Inferior parietal cortex (tissue), 1 donor: Measurements from ENCODE around the gene MED26.
A peak's percentile ranks its signal among the peaks of the same experiment; 100 is the strongest.

Experiments
- DNase-seq: peaks from one replicate; pipeline ENCODE4 v3.0.0-alpha.2; 2016; ENCODE audit errors: extremely low spot score

The MED26 gene

DNA sequence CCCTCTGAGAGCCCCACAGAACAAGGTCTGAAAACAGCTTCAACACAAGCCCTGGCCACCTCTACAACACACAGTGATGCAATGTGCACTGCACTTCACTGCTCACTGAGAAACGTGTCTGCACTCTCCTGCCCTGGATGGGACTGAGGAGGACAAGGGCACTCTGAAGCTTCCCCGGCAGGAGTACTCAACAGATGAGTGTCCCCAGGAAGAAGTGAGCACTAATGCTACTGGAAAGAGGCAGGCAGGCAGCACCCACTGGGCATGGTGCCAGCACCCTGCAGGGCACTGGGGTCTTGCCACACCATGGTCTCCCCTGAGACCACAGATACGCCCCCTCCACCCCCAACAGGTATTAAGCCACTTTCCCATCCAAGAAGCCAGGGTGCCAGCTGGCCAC, 38.1 kb downstream of the MED26 start:
- no peak for DNase-seq

DNA sequence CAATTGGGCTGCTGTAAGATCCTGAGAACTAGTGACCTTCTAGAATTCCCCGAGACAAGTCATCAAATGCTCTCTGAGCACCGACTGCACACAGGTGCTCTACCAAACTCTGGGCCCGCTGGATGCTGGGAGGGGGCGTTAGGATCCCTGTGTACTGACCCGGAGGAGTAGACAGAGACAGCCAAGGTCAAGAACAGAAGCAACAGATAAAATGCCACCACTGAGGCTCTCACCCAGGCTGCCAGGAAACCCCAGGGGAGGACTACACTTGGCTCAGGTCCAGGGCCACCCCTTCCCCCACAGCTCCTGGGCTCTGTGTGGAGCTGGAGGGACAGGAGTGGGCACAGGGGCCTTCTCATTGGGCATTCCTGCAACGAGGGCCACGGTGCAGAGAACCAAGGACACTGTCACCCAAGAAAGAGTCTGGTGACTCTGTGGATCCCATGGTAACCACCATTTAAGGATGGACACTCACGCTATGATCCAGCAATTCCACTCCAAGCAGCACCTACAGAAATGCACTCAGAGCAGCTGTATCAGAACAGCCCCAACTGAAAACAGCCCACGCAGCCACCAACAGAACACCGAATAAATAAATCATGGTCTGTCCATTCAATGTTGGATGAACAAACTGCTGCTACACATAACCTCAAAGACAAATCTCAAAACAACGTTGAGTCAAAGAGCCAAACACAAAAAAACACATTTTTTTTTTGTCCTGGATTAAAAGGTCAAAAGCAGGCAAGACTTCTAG, 39.0 kb downstream of the MED26 start:
- no peak for DNase-seq

DNA sequence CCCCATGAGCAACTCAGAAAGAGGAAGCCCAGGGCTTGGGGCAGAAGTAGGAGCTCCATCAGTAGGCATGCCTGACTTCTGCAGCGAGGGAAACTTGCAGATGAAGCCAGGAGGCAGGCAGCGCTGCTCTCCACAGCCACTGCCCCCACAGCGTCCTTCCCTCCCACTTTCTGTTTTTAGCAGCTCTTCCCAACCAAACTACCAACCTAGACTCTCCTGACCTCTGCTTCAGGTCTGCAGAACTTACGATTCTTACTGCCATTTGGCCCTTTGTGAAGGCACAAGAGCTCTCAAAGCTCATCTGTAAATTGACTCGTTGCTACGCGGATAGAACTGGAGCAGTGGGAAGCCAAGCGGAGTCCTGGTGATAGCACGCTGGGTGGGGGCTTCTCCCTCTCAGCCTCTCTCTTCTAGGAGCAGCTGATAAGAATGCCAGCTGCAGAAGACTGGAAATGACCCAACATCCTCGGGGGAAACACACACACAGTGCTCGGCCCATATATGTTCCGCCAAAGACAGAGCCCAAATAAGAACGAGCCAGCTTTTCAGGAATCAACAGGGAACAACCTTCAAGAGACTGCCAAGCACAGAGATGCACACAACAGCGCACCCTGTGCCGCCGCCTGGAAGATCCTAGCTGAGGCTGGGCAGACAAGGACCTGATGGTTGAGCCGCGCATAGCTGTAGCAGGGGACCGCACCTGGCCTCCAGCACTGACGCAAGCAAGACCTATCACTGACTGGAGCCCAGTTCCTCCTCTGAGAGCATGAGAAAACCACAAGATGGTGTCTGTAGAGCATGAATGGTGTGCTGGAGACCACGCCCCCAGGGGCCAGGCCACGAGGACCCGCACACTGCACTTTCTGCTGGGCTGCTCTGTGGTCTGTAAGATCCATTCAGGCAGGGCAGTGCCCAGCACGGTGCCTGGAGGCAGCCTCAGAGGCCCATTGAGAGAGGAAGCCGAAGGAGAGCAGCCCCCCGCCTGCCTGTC, 39.9 kb downstream of the MED26 start:
- peak; percentile 35 for DNase-seq

DNA sequence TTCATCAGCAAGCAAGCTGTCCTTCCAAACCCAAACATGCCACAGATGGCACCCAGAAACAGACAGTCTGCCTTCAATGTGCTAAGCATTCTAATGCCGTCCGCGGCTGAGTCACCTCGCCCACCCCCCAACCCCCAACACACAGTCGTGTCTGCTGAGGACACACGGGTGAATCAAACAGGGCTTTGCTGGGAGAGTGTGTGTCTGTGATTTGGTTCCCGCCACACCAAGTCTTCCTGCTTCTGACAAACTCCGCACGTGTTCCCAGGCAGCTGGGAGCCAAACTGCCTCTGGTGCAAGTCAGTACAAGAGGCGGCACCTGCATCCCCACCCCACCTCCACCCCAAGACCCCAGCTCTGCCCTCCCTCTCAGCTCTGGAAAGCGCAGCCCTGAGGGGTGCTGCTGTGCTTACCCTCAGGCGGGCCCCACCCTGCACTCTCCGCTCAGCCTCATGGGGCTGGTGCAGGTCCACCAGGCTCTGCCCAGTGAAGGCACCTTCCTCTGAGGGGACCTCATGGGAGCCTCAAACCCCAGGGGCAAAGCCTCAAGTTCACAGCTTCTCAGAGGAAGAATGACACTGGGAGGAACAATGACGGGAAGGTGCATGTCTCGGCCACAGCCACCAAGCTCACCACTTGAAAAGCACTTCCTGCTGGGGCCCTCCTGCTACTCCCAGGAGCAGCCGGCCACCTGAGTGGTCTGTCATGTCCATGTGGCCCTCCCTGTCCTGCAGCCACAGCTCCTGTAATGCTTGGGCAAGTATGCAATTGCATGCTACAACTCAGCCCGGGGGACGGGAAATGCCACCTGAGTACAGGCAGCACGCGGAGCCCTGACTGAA, 40.8 kb downstream of the MED26 start:
- DNase-seq: no peak

GRCh38 chr19:16586477-16586871, 41.5 kb downstream of the MED26 start:
- DNase-seq: no peak

- DNase-seq: no peak
Observed at GRCh38 chr19:16585808-16586476, 42.1 kb downstream of the MED26 start.

DNA sequence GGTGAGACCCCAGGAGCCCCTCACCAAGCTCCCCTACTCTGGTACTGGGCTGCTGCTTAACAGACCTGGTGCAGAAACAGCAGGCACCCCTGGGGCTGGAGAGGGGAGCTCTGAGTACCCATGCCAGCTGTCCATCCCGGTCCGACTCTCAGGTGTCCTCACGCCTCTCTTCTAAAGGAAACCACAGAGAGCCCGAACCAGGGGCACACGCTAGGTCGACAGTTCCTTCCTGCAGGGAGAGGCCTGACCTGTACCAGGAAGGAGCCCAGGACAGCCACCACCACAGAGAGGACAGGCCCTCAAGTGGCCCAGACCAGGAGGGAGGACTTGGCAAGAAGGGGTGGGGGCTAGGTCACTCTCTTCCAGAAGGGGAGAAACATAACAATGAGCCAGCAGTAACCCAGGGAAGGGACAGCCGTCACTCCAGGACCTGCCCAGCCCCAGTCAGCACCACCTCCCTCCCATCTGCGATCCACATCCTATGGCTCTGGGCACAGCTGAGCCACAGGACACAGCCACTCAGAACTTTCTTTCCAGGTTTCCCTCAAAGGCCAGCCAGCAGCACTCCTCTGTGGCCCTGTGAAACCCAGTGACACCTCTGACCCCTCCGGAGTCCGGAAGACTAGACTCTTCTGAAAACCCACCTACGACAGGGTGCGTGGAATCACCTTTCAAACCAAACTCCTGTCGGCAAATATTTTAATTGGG, 42.8 kb downstream of the MED26 start:
- DNase-seq: no peak

DNA sequence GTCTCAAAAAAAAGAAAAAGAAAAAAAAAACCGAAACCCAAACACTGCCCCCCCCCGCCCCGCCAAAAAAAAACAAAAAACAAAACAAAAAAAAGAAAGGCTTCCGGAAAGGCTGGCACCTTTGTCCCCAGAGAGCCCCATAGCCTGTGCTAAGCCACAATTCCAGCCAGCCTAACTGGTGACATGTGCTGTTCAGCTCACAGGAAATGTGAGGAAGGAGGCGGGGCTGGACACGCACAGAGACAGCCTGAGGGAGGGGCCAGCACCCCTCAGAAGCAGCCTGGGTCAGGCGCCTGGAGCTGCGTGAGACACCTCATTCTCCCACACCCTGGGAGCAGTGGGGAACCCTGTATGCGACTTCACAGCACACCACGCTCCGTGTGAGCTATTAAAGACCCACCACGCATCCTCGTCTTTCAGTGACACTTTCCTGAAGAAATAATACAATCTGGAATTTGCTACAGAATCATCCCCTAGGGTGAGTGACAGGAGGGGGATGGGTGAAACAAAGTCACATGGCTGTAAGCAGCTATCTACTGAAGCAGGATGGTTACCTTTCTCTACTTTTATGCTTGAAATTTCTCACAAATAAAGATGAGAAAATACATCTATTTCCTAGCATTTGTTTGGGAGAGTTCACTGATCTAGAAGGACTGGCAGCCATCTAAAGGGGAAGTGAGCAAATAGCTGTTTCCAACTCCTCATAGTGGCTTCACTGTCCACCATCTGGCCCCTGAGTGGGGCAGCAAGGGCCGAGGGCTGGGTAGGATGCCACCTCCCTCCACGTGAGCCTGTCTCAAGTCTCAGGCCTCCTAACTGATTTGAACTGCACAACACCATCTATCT, 43.5 kb downstream of the MED26 start:
- DNase-seq: peak; percentile 44

DNA sequence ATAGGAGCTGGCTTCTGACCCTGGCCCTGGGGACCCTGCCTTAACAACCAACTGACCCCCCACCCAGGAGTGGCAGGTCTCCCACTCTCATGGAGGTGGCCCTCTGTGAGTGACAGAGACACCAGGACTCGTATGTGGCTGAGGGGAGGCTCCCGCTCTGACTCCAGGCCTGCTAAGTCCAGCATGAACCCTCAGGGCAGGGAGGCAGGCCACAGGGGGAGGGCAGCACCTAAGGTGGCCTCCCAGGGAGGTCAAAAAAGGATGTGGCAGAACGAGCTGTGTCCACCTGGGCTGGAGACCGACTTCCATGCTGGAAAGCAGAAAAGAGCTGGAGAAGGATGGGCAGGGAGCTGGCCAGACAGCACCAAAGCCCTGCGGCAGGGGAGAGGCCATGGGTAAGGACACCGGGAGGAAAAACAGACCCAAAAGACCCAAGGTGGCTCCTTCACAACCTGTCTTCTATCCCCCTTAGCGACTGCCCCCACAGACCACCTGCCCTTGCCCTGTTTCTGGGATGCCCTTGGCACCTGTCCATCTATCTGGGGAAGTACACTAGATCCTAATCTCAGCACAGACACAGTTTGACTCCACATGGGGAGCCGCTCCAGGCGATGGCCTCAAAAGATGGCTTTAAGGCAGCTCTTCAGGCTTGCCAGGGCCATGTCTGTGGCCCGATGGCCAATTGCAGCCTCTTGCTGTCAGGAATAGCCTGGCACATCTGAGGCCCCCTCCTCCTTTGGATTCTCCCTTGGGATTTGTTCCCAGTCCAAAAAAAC, 45.3 kb downstream of the MED26 start:
- DNase-seq: no peak

GRCh38 chr19:16581971-16582343, 46.0 kb downstream of the MED26 start:
- DNase-seq: no peak

DNA sequence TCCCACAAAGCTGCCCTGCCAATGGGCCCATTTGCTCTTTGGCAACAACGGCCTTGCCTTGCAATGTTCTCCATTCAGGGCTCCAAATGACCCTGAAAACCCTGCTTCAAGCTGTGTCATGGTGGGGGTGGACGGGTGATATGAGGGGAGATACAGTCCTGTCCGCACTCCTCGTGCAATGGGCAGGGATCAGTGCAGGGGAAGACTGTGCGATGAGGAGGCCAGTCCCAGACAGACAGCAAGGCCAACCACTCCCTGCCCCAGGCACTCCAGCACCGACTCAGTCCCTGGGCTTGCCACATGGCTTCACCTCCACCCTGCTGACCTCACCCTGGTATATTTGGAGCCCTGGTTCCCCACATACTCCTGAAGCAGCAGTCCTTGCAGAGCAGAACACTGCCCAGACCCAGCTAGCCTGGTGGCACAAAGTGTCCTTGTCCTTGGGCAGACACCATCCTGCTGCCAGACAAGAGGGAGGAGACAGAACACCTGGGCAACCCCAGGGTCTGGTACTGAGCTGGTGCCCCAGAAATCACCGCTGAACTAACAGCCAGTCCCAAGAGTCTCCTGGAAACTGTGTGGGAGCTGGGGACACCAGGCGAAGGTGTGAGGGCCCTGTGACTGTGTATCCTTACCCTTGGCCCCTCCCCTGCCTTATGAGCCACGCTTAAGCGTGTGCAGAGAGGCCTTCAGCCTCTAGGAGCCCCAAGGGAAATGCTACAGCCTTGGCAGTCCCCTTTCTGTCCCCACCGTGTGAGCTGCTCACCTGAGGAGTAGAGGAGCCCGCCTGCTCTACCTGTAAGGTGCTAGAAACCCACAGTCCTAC, 46.6 kb downstream of the MED26 start:
- no peak for DNase-seq

DNA sequence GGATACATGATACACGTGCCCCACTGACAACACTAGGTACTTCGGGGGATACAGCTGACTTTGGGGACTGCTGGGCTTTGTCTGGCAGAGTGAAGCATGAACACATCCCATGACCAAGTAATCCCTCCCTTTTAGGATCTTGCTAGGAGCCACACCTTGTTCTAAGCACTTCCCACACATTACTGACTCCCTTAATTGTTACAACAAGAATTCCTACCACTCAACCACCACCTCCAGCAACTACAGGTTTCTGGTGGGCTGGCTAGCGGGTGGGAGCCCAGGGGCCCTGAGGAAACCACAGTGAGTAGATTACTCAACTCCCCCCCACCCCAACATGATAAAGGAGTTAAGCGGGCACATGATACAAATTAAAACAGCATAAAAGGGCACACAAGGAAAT, 48.6 kb downstream of the MED26 start:
- no peak for DNase-seq

DNA sequence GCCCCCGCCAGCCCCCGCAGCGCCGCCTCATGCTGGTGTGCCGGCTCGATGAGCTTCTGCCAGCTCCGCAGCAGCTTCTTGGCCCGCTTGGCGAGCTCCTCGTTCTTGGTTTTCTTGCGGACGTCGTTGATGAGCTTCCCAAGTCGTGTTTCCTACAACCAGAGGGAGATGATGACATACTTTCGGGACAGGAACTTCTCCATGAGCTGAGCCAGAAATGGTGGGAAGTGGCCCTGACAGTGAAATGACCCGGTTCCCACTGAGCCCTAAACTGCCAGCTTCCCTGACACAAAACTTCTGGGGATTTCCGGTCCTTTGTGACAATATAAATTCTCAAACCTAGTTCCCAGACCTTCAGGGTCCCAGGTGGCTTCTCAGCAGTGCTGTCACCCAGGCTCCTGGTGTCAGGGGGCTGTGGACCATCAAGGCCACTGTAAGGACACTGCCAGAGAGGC, 50.4 kb downstream of the MED26 start:
- no peak for DNase-seq

DNA sequence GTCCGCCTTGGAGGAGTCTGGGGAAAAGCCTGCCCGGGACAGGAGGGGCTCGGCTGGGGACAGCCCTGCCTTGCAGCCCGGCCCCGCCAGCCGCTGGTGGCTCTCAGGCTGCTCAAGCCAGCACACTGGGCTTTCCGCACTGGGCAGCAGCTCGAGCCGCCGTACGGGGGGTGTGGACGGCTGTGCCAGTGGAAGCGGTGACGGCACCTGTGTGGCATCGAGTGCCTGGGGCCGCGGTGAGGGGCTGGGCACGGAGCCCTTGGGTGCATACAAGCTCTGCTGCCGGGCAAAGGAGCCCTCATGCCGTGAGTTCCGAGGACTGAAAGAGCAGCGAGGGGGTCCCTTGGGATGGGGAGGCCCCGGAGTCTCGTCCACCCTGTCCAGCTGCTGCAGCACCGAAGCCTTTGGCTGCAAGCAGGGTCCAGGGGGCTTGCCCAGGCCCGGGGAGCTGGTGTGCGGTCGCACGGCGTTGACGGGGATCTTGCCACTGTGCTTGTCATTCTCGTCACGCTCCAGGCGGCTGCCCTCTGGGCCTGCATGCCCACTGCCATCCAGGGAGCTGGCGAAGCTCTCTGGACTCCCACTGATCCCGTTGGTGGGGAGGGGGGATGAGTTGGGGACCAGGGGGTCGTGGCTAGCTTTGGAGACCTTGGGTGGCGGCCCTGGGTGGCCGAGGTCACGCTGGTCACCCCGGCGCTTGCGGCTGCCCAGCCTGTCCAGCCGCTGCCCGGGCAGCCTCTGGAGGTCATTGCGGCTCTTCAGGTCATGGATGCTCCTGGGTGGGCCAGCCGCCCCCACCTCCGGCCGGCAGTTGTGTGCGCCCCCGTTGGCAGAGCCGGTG, 51.1 kb downstream of the MED26 start:
- DNase-seq: no peak

GRCh38 chr19:16575861-16576689, 51.9 kb downstream of the MED26 start:
- no peak for DNase-seq

DNA sequence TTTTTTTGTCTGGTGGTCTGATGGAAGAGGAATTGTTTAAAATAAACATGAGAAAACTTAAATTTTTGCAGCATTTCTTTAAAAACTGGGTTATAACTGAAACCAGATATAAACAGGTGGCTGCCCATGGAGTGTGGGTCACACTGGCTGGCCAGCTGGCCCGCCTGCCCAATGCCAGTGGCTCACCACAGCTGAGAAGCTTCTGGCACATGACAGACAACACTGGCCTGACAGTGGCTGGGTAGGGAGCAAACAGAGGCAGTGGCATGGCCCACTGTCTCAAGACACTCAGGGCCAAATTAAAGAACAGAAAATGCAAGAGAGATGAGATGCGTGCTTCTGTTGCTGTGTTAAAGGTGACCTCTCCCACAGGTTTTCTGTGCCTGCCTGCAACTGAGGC, 52.7 kb downstream of the MED26 start:
- DNase-seq: no peak
